Measurements from ENCODE around the gene NEDD8. TPM values are rescaled to one million over a fixed set of nuclear protein-coding genes. Genes with fewer than 3 reads are reported as not detected.

NEDD8 gene
- total RNA-seq, 1 experiment from 2014 or later, result 178 TPM

DNA sequence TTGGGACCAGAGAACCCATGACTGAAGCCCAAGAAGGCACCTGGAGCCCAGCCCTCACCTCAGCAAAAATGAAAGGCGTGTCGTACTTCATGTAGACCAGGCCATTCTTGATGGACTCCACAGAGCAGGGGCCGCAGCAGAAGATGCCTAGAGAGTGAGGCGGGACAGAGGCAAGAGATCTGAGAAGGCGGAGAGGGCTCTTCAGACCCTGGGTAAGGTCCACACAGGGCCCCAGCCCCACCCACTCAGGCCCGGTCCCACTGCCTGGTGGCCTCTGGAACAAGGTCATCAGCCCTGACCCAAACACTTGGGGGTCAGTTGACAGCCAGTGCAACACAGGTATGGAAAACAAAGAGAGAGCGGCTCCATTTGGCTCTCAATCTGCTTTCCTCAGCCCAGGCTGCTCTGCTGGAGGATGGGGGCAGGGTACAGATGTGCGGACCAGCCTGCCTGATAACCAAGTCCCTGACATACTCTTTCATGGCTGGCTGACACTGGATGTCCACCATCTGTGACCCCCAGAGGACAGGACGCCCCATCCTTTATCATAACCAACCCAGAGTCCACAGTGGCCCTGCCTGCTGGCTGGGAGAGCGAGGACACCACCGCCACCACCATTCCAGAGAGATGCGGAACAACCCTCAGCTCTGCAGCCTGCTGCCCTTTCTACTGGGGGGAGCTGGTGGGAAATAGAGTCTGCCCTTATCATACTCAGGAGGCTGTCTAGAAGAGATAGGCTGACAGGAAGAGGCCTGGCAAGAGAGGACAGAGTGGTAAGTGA, 24.0 kb upstream of the NEDD8 start:
- BruUV-seq (replicated peaks), result no TSS peak
- H3K79me2 ChIP-seq (ENCODE audit: insufficient read depth, low read length), result no peaks in the 10 kb centered on the region
- no peak overlapping the region for H3K4me2 ChIP-seq (ENCODE audit: low read length)
- no peak overlapping the region for H2AFZ ChIP-seq (ENCODE audit: low read depth, low read length, poor library complexity, severe bottlenecking)
- H3K9me2 ChIP-seq (ENCODE audit: insufficient read depth), result no peaks in the 10 kb centered on the region
- intact Hi-C loops (cut with micrococcal nuclease), result no loop called here
- H3K4me1 ChIP-seq (ENCODE audit: control insufficient read depth in 1 of 2, insufficient read depth in 2 of 2, low read length in 2 of 2), result peaks cover 10 to 19% of the 10 kb centered on the region in 2 experiments
- ATAC-seq, result no peak
- TF ChIP-seq ZNF274 (IDR thresholded peaks at IDR 0.05; ENCODE audit: low read depth, low read length), result no peak
- TF ChIP-seq FOSL1 (IDR thresholded peaks at IDR 0.05; ENCODE audit: low read depth), result no peak
- TF ChIP-seq EGR1 (IDR thresholded peaks at IDR 0.05; ENCODE audit: low read depth), result no peak
- TF ChIP-seq ZFX (IDR thresholded peaks at IDR 0.05), result no peak
- H4K20me1 ChIP-seq (ENCODE audit: insufficient read depth), result no peaks in the 10 kb centered on the region
- no peak overlapping the region for H3K27ac ChIP-seq (ENCODE audit: low read depth, low read length)
- ChIA-PET CTCF (no interaction called here), RAD21 (ENCODE audit: low non-redundant PET in 1 of 2, low total read pairs in 2 of 2, uncharacterized antibody in 2 of 2, unreplicated experiment in 2 of 2) (no interaction called here), POLR2A (no interaction called here)
- H3K9me3 ChIP-seq (ENCODE audit: control insufficient read depth in 1 of 2, insufficient read depth in 1 of 2, low read depth in 1 of 2, low read length in 2 of 2), result no peaks in the 10 kb centered on the region
- DNase-seq (ENCODE audit: low read depth, low spot score), result no peak
- no peaks in the 10 kb centered on the region for H3K27me3 ChIP-seq (ENCODE audit: insufficient read depth, low read length)
- no peak overlapping the region for H3K4me3 ChIP-seq (replicated peaks in 1 of 2; ENCODE audit: low read depth in 1 of 2, low read length in 2 of 2)
- no peak overlapping the region for H3K9ac ChIP-seq (ENCODE audit: low read length)
- no peaks in the 10 kb centered on the region; a peak in 1 of 4 replicates for H3K36me3 ChIP-seq (ENCODE audit: control insufficient read depth in 1 of 2, insufficient read depth in 2 of 2, low read length in 2 of 2)

DNA sequence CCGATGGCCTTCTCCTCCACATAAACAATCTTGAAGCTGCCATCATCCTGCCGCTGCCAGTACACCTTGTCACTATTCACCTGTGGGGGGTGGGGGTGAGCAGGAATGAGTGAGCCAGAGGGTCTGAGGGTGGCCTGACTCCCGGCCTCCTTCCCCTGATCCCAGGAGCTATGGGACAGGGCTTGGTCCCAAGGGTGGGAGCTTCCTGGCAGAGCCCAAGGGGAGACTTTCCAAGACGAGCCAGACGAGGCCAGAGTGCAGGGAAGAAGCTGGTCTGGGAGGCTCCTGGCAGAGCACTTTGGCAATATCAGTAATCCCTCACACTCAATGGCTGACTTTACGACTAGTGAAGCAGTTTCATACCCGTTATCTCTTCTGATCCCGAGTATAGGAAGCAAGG, 23.3 kb upstream of the NEDD8 start:
- H3K36me3 ChIP-seq (ENCODE audit: control insufficient read depth in 1 of 2, insufficient read depth in 2 of 2, low read length in 2 of 2), result no peaks in the 10 kb centered on the region; a peak in 1 of 4 replicates
- H3K9ac ChIP-seq (ENCODE audit: low read length), result no peak overlapping the region
- peaks cover 10 to 19% of the 10 kb centered on the region in 2 experiments for H3K4me1 ChIP-seq (ENCODE audit: control insufficient read depth in 1 of 2, insufficient read depth in 2 of 2, low read length in 2 of 2)
- H3K9me3 ChIP-seq (ENCODE audit: control insufficient read depth in 1 of 2, insufficient read depth in 1 of 2, low read depth in 1 of 2, low read length in 2 of 2), result no peaks in the 10 kb centered on the region
- no peak for DNase-seq (ENCODE audit: low read depth, low spot score)
- H4K20me1 ChIP-seq (ENCODE audit: insufficient read depth), result no peaks in the 10 kb centered on the region
- ChIA-PET RAD21 (ENCODE audit: low non-redundant PET in 1 of 2, low total read pairs in 2 of 2, uncharacterized antibody in 2 of 2, unreplicated experiment in 2 of 2) (no interaction called here), POLR2A (no interaction called here), CTCF (no interaction called here)
- H3K79me2 ChIP-seq (ENCODE audit: insufficient read depth, low read length), result no peaks in the 10 kb centered on the region
- no peak overlapping the region for H3K27ac ChIP-seq (ENCODE audit: low read depth, low read length)
- no peak overlapping the region for H2AFZ ChIP-seq (ENCODE audit: low read depth, low read length, poor library complexity, severe bottlenecking)
- H3K27me3 ChIP-seq (ENCODE audit: insufficient read depth, low read length), result no peaks in the 10 kb centered on the region
- intact Hi-C loops (cut with micrococcal nuclease), result no loop called here
- H3K4me3 ChIP-seq (replicated peaks in 1 of 2; ENCODE audit: low read depth in 1 of 2, low read length in 2 of 2), result no peak overlapping the region
- BruUV-seq (replicated peaks), result no TSS peak
- no peak for TF ChIP-seq EGR1 (IDR thresholded peaks at IDR 0.05; ENCODE audit: low read depth)
- no peak for TF ChIP-seq YY1 (IDR thresholded peaks at IDR 0.05; ENCODE audit: extremely low read depth, insufficient replicate concordance, low read depth, low read length)
- no peak for TF ChIP-seq EZH2 (IDR thresholded peaks at IDR 0.05)
- no peak for TF ChIP-seq ZFX (IDR thresholded peaks at IDR 0.05)
- no peak for TF ChIP-seq EZH2phosphoT487 (IDR thresholded peaks at IDR 0.05; ENCODE audit: borderline replicate concordance)
- TF ChIP-seq, protein P1, sequence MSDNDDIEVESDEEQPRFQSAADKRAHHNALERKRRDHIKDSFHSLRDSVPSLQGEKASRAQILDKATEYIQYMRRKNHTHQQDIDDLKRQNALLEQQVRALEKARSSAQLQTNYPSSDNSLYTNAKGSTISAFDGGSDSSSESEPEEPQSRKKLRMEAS (IDR thresholded peaks at IDR 0.05), result no peak
- TF ChIP-seq TCF7L2 (IDR thresholded peaks at IDR 0.05; ENCODE audit: borderline replicate concordance, extremely low read depth, insufficient read depth, insufficient read length), result no peak
- TF ChIP-seq FOSL1 (IDR thresholded peaks at IDR 0.05; ENCODE audit: low read depth), result no peak
- no peak for TF ChIP-seq POLR2A (IDR thresholded peaks at IDR 0.05; ENCODE audit: borderline replicate concordance, extremely low read depth, insufficient read depth, insufficient read length)
- TF ChIP-seq SIN3A (IDR thresholded peaks at IDR 0.05; ENCODE audit: low read depth), result no peak
- no peak for TF ChIP-seq ELF1 (IDR thresholded peaks at IDR 0.05; ENCODE audit: borderline replicate concordance, low read depth)
- TF ChIP-seq POLR2AphosphoS5 (IDR thresholded peaks at IDR 0.05; ENCODE audit: low read depth, low read length), result no peak
- no peaks in the 10 kb centered on the region for H3K9me2 ChIP-seq (ENCODE audit: insufficient read depth)
- ATAC-seq, result no peak
- H3K4me2 ChIP-seq (ENCODE audit: low read length), result no peak overlapping the region

Data from HCT116 (cell line).